Right lobe of liver (tissue), 4 donors: Measurements from ENCODE around the gene NRSN1.

Source experiments
- CTCF ChIP-seq, 4 donors: fragments of 200-600 bp in 3 of 4; fragments of 450-650 bp in 1 of 4; IDR thresholded peaks; one replicate each; pipeline versions ENCODE4 v1.5.1 to v1.8.0; 2016 to 2022; ENCODE audit warnings: antibody characterized with exemption in 4 of 4, mild to moderate bottlenecking in 2 of 4
- POLR2A ChIP-seq: fragments of 450-650 bp; IDR thresholded peaks from one replicate; pipeline ENCODE4 v1.6.1; 2017; ENCODE audit warnings: antibody characterized with exemption, mild to moderate bottlenecking
- donor health status: DM: no; HTN: no; CAD: no.
- donor health status: DM: no; HTN: no; CAD: no.
- donor health status: DM: no; HTN: yes; CAD: no.

GRCh38 chr6:24078200-24078599 lies 47.8 kb upstream of the NRSN1 start:
- TF ChIP-seq CTCF (IDR thresholded peaks at IDR 0.05) (no peak), POLR2A (no peak)
